ENCODE results near the gene DCTN3. TPM values are rescaled to one million over a fixed set of nuclear protein-coding genes. Genes with fewer than 3 reads are reported as not detected.

DCTN3 gene
- total and polyA plus RNA-seq, 12 donors, result 46.6 to 163 (median 95.3) TPM

GRCh38 chr9:34624475-34625185 is 4.3 kb upstream of the DCTN3 start:
- Histone ChIP-seq H3K4me3 (no peak overlapping the region), H3K9me3 (replicated peaks in 1 of 3) (no peaks in the 10 kb centered on the region), H3K27ac (no peak overlapping the region), H3K4me1 (replicated peaks in 1 of 2) (peaks cover 10 to 20% of the 10 kb centered on the region in 2 donors), H3K36me3 (replicated peaks in 1 of 2) (no peaks in the 10 kb centered on the region), H3K27me3 (peaks cover 68% of the 10 kb centered on the region)
- intact Hi-C loops (cut with DNase I), result no loop called here
- WGBS, 4 donors, result 20 to 30% (median 28%) methylated on average over 25 to 39 of the region's 39 CpGs
- no peak for TF ChIP-seq POLR2A (IDR thresholded peaks at IDR 0.05)
- TF ChIP-seq, protein P1, sequence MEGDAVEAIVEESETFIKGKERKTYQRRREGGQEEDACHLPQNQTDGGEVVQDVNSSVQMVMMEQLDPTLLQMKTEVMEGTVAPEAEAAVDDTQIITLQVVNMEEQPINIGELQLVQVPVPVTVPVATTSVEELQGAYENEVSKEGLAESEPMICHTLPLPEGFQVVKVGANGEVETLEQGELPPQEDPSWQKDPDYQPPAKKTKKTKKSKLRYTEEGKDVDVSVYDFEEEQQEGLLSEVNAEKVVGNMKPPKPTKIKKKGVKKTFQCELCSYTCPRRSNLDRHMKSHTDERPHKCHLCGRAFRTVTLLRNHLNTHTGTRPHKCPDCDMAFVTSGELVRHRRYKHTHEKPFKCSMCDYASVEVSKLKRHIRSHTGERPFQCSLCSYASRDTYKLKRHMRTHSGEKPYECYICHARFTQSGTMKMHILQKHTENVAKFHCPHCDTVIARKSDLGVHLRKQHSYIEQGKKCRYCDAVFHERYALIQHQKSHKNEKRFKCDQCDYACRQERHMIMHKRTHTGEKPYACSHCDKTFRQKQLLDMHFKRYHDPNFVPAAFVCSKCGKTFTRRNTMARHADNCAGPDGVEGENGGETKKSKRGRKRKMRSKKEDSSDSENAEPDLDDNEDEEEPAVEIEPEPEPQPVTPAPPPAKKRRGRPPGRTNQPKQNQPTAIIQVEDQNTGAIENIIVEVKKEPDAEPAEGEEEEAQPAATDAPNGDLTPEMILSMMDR (IDR thresholded peaks at IDR 0.05), result no peak
- DNase-seq, result no peak

GRCh38 chr9:34623374-34624235 is 3.3 kb upstream of the DCTN3 start:
- Histone ChIP-seq H3K27me3 (peaks cover 61% of the 10 kb centered on the region), H3K4me3 (no peak overlapping the region), H3K9me3 (replicated peaks in 1 of 3) (no peaks in the 10 kb centered on the region), H3K4me1 (replicated peaks in 1 of 2) (peaks cover 8 to 21% of the 10 kb centered on the region in 2 donors), H3K36me3 (replicated peaks in 1 of 2) (no peaks in the 10 kb centered on the region), H3K27ac (no peak overlapping the region)
- intact Hi-C loops (cut with DNase I), result no loop called here
- WGBS, 4 donors, result 10 to 24% (median 16%) methylated on average over 16 to 63 of the region's 63 CpGs
- DNase-seq, result no peak
- TF ChIP-seq, protein P1 (IDR thresholded peaks at IDR 0.05), result no peak
- no peak for TF ChIP-seq POLR2A (IDR thresholded peaks at IDR 0.05)

GRCh38 chr9:34615132-34615531 is 5.2 kb downstream of the DCTN3 start:
- intact Hi-C loops (cut with DNase I), result no loop called here
- no peaks in the 10 kb centered on the region for H3K27me3 ChIP-seq
- WGBS, 4 donors, result 93 to 100% (median 100%) methylated on average over 1 to 2 of the region's 2 CpGs
- H3K27ac ChIP-seq, result no peak overlapping the region
- no peaks in the 10 kb centered on the region for H3K9me3 ChIP-seq (replicated peaks in 1 of 3)
- no peak for TF ChIP-seq POLR2A (IDR thresholded peaks at IDR 0.05)
- TF ChIP-seq, protein P1 (IDR thresholded peaks at IDR 0.05), result no peak
- H3K4me3 ChIP-seq, result no peak overlapping the region
- H3K36me3 ChIP-seq (replicated peaks in 1 of 2), result peaks cover 0 to 47% of the 10 kb centered on the region in 2 donors
- no peak for DNase-seq
- peaks cover 12 to 25% of the 10 kb centered on the region in 2 donors for H3K4me1 ChIP-seq (replicated peaks in 1 of 2)

DNA sequence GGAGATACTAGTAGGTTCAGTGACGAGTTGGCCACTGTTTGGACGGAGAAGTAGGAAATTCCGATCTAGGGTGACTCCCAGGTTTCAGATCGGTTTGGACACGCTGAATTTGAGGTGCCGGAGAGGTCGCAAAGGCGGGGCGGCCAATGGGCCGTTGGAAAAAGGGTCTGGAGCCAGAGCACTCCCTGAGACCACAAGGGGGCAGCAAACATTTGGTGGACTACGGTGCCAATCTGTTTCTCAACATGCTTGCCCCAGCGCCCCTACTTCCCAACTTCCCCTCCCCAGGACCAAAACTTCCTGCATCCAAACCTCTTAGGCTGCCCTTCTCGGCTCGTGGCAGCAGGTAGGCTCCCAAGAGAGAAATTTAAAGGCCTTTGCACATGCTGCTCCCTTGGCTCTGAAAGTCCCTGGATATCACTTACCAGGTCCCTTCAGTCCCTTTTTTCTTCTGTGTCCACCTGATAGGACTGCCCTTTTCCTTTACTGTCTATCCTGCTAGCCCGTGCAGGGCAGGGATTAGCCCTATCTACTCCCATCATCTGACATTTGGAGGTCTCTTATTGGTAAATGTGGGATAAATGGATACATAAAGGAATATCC is 7.4 kb downstream of the DCTN3 start:
- Histone ChIP-seq H3K36me3 (replicated peaks in 1 of 2) (peaks cover 0 to 40% of the 10 kb centered on the region in 2 donors), H3K4me1 (replicated peaks in 1 of 2) (peaks cover 6 to 15% of the 10 kb centered on the region in 2 donors), H3K4me3 (peak overlapping the region in 2 of 4 donors; percentile 72 to 82), H3K27ac (peak overlapping the region in 3 of 5 donors; percentile 68 to 87 (median 70)), H3K27me3 (no peaks in the 10 kb centered on the region), H3K9me3 (replicated peaks in 1 of 3) (no peaks in the 10 kb centered on the region)
- WGBS, 4 donors, result 1 to 3% (median 2%) methylated on average over 13 to 15 of the region's 15 CpGs
- peak; percentile 67 to 88 (median 81) for DNase-seq
- TF ChIP-seq, protein P1 (IDR thresholded peaks at IDR 0.05), result peak; percentile 71 to 84 (median 78)
- no peak for TF ChIP-seq POLR2A (IDR thresholded peaks at IDR 0.05)
- intact Hi-C loops (cut with DNase I), result no loop called here
